Activated gamma-delta T cell (primary cell): ENCODE data around the gene PRELID1.
"Not testable (repeated sequence)": the region's sequence is repeated elsewhere in the genome, so short reads cannot be mapped to it uniquely, and the experiment has no call there.

Experiments
- DNase-seq: peaks from one replicate; lab custom pipeline; 2025; lab: John Stamatoyannopoulos, UW

PRELID1 gene

GRCh38 chr5:177335701-177336065 is 32.1 kb downstream of the PRELID1 start:
- no peak for DNase-seq

GRCh38 chr5:177336112-177336511 is 32.5 kb downstream of the PRELID1 start:
- no peak for DNase-seq

- no peak for DNase-seq
Observed at GRCh38 chr5:177336603-177337494, 33.2 kb downstream of the PRELID1 start.

- no peak for DNase-seq
Observed at GRCh38 chr5:177338251-177339106, 34.9 kb downstream of the PRELID1 start.

- DNase-seq: no peak
Observed at GRCh38 chr5:177339107-177339638, 35.6 kb downstream of the PRELID1 start.

- not testable (repeated sequence) for DNase-seq
Observed at GRCh38 chr5:177343000-177343399, 39.4 kb downstream of the PRELID1 start.

- DNase-seq: no peak
Observed at GRCh38 chr5:177343777-177344176, 40.2 kb downstream of the PRELID1 start.

DNA sequence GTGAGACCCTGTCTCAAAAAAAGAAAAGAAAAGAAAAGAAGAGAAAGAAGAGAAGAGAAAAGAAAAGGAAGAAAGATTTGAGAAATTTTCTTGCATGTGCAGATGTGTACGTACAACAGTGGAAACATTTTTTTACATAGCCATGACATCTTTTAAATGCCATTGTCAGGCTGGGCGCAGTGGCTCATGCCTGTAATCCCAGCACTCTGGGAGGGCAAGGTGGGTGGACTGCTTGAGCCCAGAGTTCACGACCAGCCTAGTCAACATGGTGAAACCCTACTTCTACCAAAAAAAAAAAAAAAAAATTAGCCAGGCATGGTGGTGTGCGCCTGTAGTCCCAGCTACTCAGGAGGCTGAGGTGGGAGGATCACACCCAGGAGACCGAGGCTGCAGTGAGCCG is 41.3 kb downstream of the PRELID1 start:
- DNase-seq: no peak

GRCh38 chr5:177346820-177347219 is 43.2 kb downstream of the PRELID1 start:
- no peak for DNase-seq

GRCh38 chr5:177347699-177348098 is 44.1 kb downstream of the PRELID1 start:
- DNase-seq: no peak

DNA sequence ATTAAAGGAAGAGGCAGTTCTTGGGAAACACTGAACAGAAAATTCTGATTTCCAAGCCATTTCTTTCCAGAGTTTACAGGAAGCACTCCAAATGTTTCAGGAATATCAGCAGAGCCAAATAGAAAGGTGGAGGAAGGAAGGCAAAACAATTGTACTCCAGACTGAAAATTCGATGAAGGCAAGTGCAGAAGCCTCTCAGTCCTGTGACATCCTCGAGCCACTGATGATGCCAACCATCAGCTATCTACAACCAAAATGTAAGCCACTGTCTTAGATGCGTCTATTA is 45.7 kb downstream of the PRELID1 start:
- no peak for DNase-seq

GRCh38 chr5:177349762-177350161 is 46.2 kb downstream of the PRELID1 start:
- DNase-seq: no peak

GRCh38 chr5:177350776-177351391 is 47.3 kb downstream of the PRELID1 start:
- DNase-seq: no peak

- DNase-seq: peak; percentile 59
Observed at GRCh38 chr5:177351392-177352329, 48.1 kb downstream of the PRELID1 start, which contains the start of gene LMAN2. TSS of gene LMAN2 (minus strand) at chr5:177351668. CDS start at chr5:177351647, 21 bp downstream.

- DNase-seq: no peak
Observed at GRCh38 chr5:177353093-177353492, 49.5 kb downstream of the PRELID1 start.

DNA sequence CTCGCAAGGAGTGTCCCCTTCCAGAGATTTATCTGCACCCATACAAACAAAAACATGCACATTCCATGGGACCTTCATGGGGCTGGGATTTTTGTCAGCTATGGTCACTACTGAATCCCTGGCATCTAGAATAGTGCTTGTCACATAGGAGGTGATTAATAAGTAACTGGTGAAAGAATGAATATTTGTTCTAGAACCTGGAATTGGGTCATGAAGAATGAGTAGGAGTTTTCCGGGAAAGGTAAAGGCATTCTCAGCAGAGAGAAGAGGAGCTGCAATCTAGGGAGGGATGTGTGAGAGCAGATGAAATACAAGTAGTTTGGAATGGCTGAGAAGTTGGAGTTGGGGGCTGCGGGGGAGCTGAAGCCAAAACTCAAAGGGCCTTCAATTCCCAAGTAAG is 50.7 kb downstream of the PRELID1 start:
- no peak for DNase-seq

DNA sequence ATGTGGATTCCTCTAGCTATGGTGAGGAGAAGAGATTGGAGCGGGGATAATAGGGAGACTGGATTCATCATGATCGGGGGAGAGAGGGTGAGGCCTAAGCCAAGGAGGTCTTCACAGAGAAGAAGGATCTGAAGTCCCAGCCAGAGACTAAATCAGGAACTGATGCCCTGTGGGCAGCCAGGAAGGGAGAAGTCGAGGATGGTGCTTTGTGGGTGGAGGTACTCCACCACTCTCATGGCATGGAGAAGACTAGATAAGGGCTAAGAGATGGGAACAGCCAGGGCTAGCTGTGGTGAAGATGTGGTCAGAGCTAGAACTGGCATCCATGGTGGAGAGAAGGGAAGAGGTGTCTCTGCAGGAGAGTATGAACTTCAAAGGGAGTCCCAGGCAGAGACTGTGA is 51.1 kb downstream of the PRELID1 start:
- no peak for DNase-seq

GRCh38 chr5:177355162-177355867 is 51.7 kb downstream of the PRELID1 start:
- no peak for DNase-seq

- DNase-seq: no peak
Observed at GRCh38 chr5:177355868-177356168, 52.2 kb downstream of the PRELID1 start.
